ENCODE results near the gene INTS3. TPM values are rescaled to one million over a fixed set of nuclear protein-coding genes. Genes with fewer than 3 reads are reported as not detected.

INTS3 gene
- total RNA-seq, 1 experiment from 2014 or later: 39.0 TPM

- TF ChIP-seq CTCF (IDR thresholded peaks at IDR 0.05; ENCODE audit: insufficient read depth in 1 of 2, low read depth in 1 of 2, low read length in 1 of 2, severe bottlenecking in 1 of 2, unreplicated experiment in 1 of 2): no peak
- no peak for DNase-seq
- Histone ChIP-seq H3K36me3 (ENCODE audit: control insufficient read depth, insufficient read depth, low read length) (no peaks in the 10 kb centered on the region), H3K27me3 (replicated peaks; ENCODE audit: control insufficient read depth, insufficient read depth, low read length) (no peaks in the 10 kb centered on the region), H3K9me3 (no peaks in the 10 kb centered on the region), H3K4me3 (ENCODE audit: low read depth, low read length) (no peak overlapping the region), H3K4me1 (no peaks in the 10 kb centered on the region)
- no peak overlapping the region for H3K4me3 Mint-ChIP-seq (ENCODE audit: unreplicated experiment)
- H3K27ac Mint-ChIP-seq (ENCODE audit: unreplicated experiment): no peak overlapping the region
- no peaks in the 10 kb centered on the region for H3K4me1 Mint-ChIP-seq (ENCODE audit: low read depth, unreplicated experiment)
- BruUV-seq (replicated peaks): no TSS peak
- ChIA-PET CTCF (no interaction called here), POLR2A (no interaction called here)
- no peaks in the 10 kb centered on the region for H3K9me3 Mint-ChIP-seq (ENCODE audit: unreplicated experiment)
- intact Hi-C loops (cut with micrococcal nuclease; ENCODE audit: unreplicated experiment): no loop called here
- no peaks in the 10 kb centered on the region for H3K27me3 Mint-ChIP-seq (ENCODE audit: insufficient read depth, unreplicated experiment)
- peaks cover 33% of the 10 kb centered on the region for H3K36me3 Mint-ChIP-seq (ENCODE audit: insufficient read depth, unreplicated experiment)
Measured at GRCh38 chr1:153799566-153800465, 72.0 kb downstream of the INTS3 start.

GRCh38 chr1:153800516-153800915 is 72.7 kb downstream of the INTS3 start:
- Histone ChIP-seq H3K9me3 (no peaks in the 10 kb centered on the region), H3K27me3 (replicated peaks; ENCODE audit: control insufficient read depth, insufficient read depth, low read length) (no peaks in the 10 kb centered on the region), H3K4me3 (ENCODE audit: low read depth, low read length) (no peak overlapping the region), H3K4me1 (no peaks in the 10 kb centered on the region), H3K36me3 (ENCODE audit: control insufficient read depth, insufficient read depth, low read length) (no peaks in the 10 kb centered on the region)
- no peak for TF ChIP-seq CTCF (IDR thresholded peaks at IDR 0.05; ENCODE audit: insufficient read depth in 1 of 2, low read depth in 1 of 2, low read length in 1 of 2, severe bottlenecking in 1 of 2, unreplicated experiment in 1 of 2)
- no peaks in the 10 kb centered on the region for H3K4me1 Mint-ChIP-seq (ENCODE audit: low read depth, unreplicated experiment)
- intact Hi-C loops (cut with micrococcal nuclease; ENCODE audit: unreplicated experiment): no loop called here
- POLR2A ChIA-PET: interaction anchor here (0.6 kb wide), 1 partner anchor 472 kb away, joined by 6 read pairs; no protein-coding TSS in a partner anchor
- no TSS peak for BruUV-seq (replicated peaks)
- DNase-seq: no peak
- H3K36me3 Mint-ChIP-seq (ENCODE audit: insufficient read depth, unreplicated experiment): peaks cover 33% of the 10 kb centered on the region
- no peak overlapping the region for H3K27ac Mint-ChIP-seq (ENCODE audit: unreplicated experiment)
- H3K27me3 Mint-ChIP-seq (ENCODE audit: insufficient read depth, unreplicated experiment): no peaks in the 10 kb centered on the region
- no peak overlapping the region for H3K4me3 Mint-ChIP-seq (ENCODE audit: unreplicated experiment)
- CTCF ChIA-PET: no interaction called here
- no peaks in the 10 kb centered on the region for H3K9me3 Mint-ChIP-seq (ENCODE audit: unreplicated experiment)

- H3K9me3 ChIP-seq: no peaks in the 10 kb centered on the region
- no peak for DNase-seq
- Mint-ChIP-seq H3K36me3 (ENCODE audit: insufficient read depth, unreplicated experiment) (peaks cover 33% of the 10 kb centered on the region), H3K4me3 (ENCODE audit: unreplicated experiment) (no peak overlapping the region), H3K27ac (ENCODE audit: unreplicated experiment) (no peak overlapping the region), H3K9me3 (ENCODE audit: unreplicated experiment) (no peaks in the 10 kb centered on the region), H3K27me3 (ENCODE audit: insufficient read depth, unreplicated experiment) (no peaks in the 10 kb centered on the region), H3K4me1 (ENCODE audit: low read depth, unreplicated experiment) (no peaks in the 10 kb centered on the region)
- intact Hi-C loops (cut with micrococcal nuclease; ENCODE audit: unreplicated experiment): no loop called here
- no peak overlapping the region for H3K4me3 ChIP-seq (ENCODE audit: low read depth, low read length)
- H3K4me1 ChIP-seq: no peaks in the 10 kb centered on the region
- no TSS peak for BruUV-seq (replicated peaks)
- TF ChIP-seq CTCF (IDR thresholded peaks at IDR 0.05; ENCODE audit: insufficient read depth in 1 of 2, low read depth in 1 of 2, low read length in 1 of 2, severe bottlenecking in 1 of 2, unreplicated experiment in 1 of 2): no peak
- ChIA-PET POLR2A (interaction anchor here (0.6 kb wide), 1 partner anchor 472 kb away, joined by 6 read pairs; no protein-coding TSS in a partner anchor), CTCF (interaction anchor here (0.5 kb wide), 1 partner anchor 83 kb away, joined by 3 read pairs; no protein-coding TSS in a partner anchor)
- H3K27me3 ChIP-seq (replicated peaks; ENCODE audit: control insufficient read depth, insufficient read depth, low read length): no peaks in the 10 kb centered on the region
- no peaks in the 10 kb centered on the region for H3K36me3 ChIP-seq (ENCODE audit: control insufficient read depth, insufficient read depth, low read length)
Measured at GRCh38 chr1:153801028-153801625, 73.3 kb downstream of the INTS3 start.
